HG03457 (cell line): ENCODE results near the gene NKIRAS1.

Experiments used
- ATAC-seq: cut with Tn5 transposase; IDR thresholded peaks from one replicate; pipeline ENCODE4 v1.9.1; 2021; ENCODE audit warnings: moderate number of reproducible peaks; ENCODE audit not compliant: unreplicated experiment

The NKIRAS1 gene

DNA sequence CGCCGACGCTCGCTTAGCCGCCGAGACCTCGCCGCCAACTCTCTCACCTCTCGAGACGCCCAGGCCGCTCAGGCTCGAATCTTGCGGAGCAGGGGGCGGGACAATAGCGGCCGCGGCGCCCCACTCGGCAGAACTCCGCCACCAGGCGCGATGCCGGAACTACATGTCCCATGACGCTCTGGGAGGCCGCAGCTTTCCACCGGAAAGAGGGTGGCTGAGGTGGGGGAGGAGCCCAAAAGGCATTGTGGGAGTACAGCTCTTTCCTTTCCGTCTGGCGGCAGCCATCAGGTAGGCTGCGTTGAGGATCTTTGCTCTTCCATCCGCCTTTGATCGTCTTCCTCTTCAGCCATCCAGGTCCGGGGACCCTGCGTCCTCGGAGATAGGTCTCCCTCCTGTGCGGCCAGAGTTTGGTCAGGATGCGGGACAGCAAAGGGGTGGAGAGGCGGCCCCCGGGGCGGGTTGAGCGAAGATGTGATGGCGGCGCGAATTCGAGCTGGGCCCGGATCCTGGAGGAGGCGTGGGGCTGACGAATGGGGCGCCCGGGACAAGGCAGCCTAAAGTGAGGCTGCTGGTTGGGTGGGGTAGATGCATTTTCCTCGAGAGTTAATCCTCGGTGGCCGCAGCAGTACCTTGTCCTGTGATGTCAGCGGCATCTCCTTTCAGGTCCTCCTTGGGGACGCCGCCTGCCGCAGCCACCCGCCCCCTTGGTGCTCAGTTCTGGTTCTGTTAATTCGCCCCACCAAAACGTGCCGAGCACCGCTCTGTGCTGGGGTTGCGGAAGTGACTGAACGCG lies at the start of gene NKIRAS1, which contains the start of gene RPL15:
Gene NKIRAS1 (minus strand): TSS at position 105 of the 793 bp plus-strand sequence. CDS start 6,086 bp downstream, outside the sequence.
Gene RPL15 (plus strand): TSS at position 247 of the 793 bp plus-strand sequence. CDS start 728 bp downstream, outside the sequence.
- ATAC-seq, result peak; percentile 94

- no peak for ATAC-seq
These were observed 49.5 kb upstream of the NKIRAS1 start for GRCh38 chr3:23966328-23966727.

DNA sequence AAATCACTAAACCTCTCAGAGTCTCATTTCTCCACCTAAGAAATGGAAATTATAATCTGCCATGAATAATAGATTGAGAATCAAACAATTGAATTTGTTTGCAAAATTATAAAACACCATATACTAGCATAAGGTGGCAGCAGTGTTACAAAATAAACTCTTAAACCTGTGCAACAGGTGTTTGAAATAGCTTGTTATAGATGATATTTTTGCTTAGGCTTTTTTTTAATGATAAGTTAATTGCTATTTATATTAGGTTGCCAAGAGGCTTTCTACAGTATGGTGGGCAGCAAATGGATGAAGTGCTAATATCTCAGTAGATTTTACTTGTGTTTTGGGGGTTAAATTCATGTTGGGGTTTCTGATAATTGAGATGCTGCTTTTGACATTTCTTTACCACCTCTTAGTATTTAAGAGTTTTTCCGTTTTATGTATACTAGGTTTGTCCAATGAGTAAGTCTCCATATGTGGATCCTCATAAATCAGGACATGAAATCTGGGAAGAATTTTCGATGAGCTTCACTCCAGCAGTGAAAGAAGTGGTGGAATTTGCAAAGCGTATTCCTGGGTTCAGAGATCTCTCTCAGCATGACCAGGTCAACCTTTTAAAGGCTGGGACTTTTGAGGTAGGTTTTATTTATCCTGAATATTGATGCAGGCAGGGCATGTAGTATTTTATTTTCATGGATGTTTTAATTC lies 47.9 kb upstream of the NKIRAS1 start:
- no peak for ATAC-seq

DNA sequence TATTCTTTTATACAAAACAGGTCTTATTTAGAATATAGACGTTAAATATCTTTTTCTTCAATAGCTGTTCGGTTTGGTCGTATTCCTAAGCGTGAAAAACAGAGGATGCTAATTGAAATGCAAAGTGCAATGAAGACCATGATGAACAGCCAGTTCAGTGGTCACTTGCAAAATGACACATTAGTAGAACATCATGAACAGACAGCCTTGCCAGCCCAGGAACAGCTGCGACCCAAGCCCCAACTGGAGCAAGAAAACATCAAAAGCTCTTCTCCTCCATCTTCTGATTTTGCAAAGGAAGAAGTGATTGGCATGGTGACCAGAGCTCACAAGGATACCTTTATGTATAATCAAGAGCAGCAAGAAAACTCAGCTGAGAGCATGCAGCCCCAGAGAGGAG lies 45.1 kb upstream of the NKIRAS1 start:
- ATAC-seq, result no peak

DNA sequence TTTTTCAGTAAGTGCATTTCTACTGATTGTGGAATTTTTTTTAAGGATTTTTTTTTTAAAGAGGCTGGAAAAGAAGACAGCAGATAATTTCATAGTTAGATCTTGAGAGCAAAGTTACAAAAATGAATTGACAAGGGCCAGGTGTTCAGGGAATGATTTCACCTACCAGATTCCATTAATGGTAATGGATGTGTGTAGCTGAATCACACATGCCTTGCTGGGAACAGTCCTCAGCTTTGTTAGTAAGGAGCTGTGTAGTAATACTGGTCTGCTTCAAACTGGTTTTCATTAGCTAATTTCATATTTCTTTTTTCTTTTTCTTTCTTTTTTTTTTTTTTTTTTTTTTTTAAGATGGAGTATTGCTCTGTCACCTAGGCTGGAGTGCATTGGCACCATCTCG lies 44.3 kb upstream of the NKIRAS1 start:
- no peak for ATAC-seq

DNA sequence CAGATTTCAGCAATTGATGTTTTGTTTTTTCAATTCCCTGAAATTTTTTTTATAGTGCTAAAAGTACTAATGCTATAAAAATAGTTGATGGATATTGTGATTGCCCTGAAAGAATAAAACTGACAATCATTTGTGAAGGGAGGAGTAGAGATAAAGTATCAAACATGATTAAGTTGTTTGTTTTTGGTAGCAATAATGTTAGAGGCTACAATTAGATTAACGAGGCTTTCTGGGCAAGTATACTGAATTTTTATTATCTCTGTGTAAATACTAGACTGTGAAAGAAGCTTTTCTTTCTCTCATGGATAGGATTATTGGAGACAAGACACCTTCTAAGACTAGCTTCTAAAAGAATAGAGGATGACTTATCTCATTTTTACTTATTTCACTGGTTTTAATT lies 43.9 kb upstream of the NKIRAS1 start:
- no peak for ATAC-seq

DNA sequence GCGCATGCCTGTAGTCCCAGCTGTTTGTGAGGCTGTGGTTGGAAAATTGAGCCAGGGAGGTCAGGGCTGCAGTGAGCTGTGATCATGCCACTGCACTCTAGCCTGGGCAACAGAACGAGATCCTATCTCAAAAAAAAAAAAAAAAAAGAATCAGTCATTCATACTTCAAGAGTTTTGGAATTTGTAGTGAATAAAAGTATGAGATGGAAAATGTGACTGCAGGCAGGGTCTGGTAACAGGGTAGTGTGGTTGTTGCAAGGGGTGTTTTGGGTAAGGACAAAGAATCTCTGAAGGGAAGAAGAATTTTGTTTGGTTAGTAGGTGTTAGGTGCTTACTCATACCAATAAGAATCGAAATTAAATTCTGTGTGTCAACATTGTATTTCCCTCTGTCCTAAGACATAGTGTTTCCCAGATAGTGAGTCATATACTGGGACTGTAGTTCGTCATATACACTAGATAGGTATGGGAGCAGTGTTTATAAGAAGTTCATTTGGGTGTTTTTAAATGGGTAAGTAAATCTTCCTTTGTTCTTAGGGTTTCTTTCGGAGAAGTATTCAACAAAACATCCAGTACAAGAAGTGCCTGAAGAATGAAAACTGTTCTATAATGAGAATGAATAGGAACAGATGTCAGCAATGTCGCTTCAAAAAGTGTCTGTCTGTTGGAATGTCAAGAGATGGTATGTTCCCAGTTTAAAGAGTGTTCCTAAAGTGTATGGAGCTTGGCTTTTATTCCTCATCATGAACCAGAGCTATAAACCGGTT lies 42.5 kb upstream of the NKIRAS1 start:
- no peak for ATAC-seq

- no peak for ATAC-seq
These were observed 39.9 kb upstream of the NKIRAS1 start for GRCh38 chr3:23956701-23957100.

GRCh38 chr3:23954144-23954543 lies 37.4 kb upstream of the NKIRAS1 start:
- no peak for ATAC-seq

GRCh38 chr3:23953523-23953922 lies 36.7 kb upstream of the NKIRAS1 start:
- no peak for ATAC-seq

DNA sequence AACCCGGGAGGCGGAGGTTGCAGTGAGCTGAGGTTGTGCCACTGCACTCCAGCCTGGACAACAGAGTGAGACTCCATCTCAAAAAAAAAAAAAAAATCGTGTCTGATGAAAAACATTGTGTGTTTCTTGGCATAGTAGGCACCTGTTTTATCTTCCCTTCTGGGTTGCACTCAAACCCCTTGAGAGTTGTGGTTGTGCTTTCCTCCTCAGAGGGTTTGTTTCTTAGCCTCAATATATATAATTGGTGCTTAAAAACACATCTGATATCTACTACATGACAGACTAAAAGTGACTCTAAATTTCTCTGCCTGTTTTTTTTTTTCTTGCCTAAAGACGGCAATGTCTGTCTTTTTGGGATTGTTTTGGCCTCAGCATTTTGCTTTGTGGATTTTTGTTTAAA lies 35.9 kb upstream of the NKIRAS1 start:
- peak; percentile 42 for ATAC-seq

GRCh38 chr3:23950293-23950692 lies 33.5 kb upstream of the NKIRAS1 start:
- peak; percentile 31 for ATAC-seq

GRCh38 chr3:23949784-23950183 lies 33.0 kb upstream of the NKIRAS1 start:
- peak; percentile 18 for ATAC-seq

GRCh38 chr3:23948761-23949160 lies 32.0 kb upstream of the NKIRAS1 start:
- ATAC-seq, result no peak

DNA sequence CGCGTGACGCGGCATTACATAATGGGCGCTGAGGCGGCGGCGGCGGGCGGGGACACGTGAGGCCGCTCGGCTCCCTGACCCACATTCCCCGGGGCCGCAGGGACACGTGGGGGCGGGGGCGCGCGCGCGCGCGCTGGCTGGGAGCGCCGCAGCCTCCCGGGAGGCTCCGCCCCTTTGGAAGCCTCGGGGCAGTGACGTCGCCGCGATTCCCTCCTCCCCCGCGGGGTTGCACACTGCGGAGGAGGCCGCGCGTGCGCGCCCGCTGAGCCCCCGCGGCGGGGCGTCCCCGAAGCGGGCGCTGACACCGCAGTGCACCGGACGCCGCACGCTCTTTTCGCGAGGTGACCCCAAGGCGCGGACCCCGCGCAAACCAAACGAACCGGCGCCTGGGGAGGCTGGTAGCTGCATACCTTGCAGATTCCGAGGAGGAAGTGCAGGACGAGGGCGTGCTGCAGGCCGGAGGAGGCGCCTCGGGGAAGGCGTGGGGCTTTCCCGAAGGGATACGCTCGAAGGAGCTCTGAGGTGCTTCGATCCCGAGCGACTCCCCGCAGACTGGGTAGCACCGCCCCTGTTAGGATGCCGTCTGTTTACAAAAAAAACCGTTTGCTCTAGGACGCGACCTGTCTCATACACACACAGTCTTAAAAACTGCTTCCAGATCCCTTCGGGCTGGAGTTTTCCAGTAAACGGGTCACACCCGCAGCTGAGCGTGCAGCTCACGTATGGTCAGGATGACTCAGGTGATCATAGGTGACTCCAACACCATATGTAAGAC lies 29.3 kb upstream of the NKIRAS1 start:
- ATAC-seq, result peak; percentile 66

DNA sequence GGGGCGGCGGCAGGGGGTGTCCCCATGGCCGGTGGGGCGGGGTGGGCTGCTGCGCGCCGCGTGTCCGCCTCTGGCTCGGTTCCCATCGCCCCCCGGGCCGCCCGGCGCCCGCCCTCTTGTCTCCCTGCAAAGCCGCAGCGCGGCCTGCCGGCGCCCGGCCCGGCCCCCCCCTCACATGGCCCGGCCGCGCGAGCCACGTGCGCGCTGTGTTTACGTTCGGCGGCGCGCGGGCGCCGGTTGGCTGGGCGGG lies 28.8 kb upstream of the NKIRAS1 start:
- no peak for ATAC-seq

DNA sequence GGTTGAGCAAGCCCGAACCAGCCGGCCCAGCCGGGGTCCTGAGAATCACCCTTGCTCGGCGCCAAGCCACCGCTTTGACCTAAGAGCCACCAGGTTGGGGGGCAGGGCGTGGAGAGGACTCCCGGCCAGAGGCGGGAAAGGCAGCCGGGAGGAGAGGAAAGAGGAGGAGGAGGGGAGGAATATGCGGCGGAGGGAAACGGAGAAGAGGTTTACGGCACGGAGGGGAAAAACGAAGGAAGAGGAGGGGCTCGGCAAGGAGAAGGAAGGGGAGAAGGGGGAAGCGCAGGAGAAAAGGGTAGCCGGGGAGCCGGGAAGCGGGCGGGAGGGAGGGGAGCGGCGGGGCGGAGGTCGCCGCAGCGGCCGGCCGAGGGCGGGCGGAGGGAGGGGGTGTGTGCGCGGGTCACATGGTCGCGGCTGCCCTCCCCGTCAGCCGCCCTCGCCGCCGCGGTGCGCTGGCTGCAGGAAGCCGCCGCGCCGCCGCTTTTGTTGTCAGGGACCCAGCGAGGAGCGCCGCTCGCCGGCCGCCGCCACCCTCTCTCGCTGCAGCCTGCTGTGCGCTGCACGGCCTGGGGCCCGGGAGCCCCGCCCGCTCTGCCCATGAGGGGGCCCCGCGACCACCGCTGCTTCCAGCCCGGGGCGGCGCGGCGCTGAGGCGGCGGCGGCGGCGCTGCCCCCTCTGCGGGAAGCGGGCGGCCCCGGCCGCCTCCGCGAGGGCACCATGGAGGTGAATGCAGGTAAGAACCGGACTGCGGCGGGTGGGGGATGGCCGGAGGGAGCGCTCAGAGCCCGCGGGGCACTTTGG lies 28.3 kb upstream of the NKIRAS1 start, which contains the start of gene NR1D2:
Gene NR1D2 (plus strand): TSS at position 426 of the 802 bp plus-strand sequence. CDS start 293 bp downstream, at position 719.
- peak; percentile 44 for ATAC-seq

DNA sequence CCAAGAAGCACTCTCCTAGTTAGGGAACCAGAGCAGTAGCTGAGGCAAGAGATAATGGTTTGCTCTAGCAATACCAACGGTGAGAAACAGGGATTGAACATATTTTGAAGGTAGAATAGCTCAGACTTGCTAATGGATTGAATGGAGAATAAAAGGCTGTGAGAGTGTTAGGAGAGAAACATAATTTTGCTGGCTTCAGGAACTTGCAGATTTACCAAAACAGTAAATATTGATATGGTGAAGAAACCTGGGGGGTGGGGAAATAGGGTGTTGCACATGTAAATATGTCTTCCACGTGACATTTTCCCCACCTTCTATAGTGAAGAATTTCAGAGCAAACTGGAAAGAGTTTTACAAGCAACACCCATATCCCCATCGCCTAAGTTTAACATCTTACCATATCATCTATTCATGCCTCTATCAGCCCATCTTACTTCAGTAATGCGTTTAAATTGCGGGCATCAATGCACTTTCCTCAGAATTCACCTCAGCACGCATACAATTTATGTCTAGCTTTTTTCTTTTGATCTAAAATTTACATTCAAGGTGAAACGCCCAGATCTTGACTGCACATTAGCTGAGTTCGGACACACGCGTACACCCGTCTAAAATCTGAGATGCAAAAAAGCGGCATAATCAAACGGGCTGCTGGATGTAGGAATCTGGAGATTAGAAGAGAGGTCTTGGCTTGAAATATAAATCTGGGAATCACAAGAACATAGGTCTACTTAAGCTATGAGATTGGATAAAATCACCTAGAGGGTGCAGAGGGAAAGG lies 27.4 kb upstream of the NKIRAS1 start:
- ATAC-seq, result no peak

DNA sequence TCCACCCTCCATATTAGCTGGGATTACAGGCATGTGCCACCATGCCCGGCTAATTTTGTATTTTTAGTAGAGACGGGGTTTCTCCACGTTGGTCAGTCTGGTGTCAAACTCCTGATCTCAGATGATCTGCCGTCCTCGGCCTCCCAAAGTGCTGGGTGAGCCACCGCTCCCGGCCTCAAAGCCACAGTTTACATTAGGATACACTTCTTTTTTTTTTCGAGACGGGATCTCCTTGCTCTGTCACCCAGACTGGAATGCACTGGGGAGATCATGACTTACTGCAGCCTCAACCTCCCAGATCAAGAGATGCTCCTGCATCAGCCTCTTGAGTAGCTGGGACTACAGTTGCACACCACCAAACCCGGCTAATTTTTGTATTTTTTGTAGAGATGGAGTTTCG lies 25.8 kb upstream of the NKIRAS1 start:
- no peak for ATAC-seq
